Body of pancreas (tissue), 4 donors: ENCODE results near the gene SFRP4. TPM values are rescaled to one million over a fixed set of nuclear protein-coding genes. Genes with fewer than 3 reads are reported as not detected.

Source experiments
- ATAC-seq: fragments of 150-250 bp; one replicate; pipeline ENCODE4 v1.9.1; 2016
- DNase-seq, 4 donors: peaks; one replicate each; pipeline ENCODE4 v3.0.0-alpha.2; 2019
- H3K27ac ChIP-seq, 4 donors: fragments of 200-600 bp; sonication (generic); 1 replicate in 3 of 4; 2 replicates in 1 of 4; pipeline versions ENCODE4 v1.5.1 to v1.6.1; 2016 to 2019; ENCODE audit warnings: mild to moderate bottlenecking in 1 of 4, mixed read lengths in 1 of 4, moderate library complexity in 1 of 4
- H3K27me3 ChIP-seq, 2 donors: fragments of 200-600 bp; sonication (generic); one replicate each; pipeline ENCODE4 v1.6.0; 2016; ENCODE audit warnings: mild to moderate bottlenecking in 1 of 2
- H3K36me3 ChIP-seq, 2 donors: fragments of 200-600 bp; sonication (generic); replicated peaks in 1 of 2; 2 replicates each; pipeline ENCODE4 v1.5.1; 2016; ENCODE audit warnings: low read depth in 2 of 2; ENCODE audit not compliant: insufficient read depth in 1 of 2
- H3K4me1 ChIP-seq: fragments of 200-600 bp; sonication (generic); one replicate; pipeline ENCODE4 v1.6.0; 2016
- H3K4me3 ChIP-seq, 2 donors: fragments of 200-600 bp; sonication (generic); 1 replicate in 1 of 2; 2 replicates in 1 of 2; pipeline ENCODE4 v1.5.1; 2016 to 2019
- H3K9me3 ChIP-seq, 3 donors: fragments of 200-600 bp; sonication (generic); 1 replicate in 2 of 3; 2 replicates in 1 of 3; pipeline ENCODE4 v1.5.1; 2016
- POLR2A ChIP-seq, 3 donors: fragments of 450-650 bp; IDR thresholded peaks; one replicate each; pipeline ENCODE4 v1.6.1; 2016; ENCODE audit warnings: antibody characterized with exemption in 3 of 3, mild to moderate bottlenecking in 2 of 3
- WGBS, 2 donors: methylation state at CpG; one replicate each; pipeline ENCODE4 v1.1.5; 2017; 5-methylcytosine and 5-hydroxymethylcytosine counted together
- intact Hi-C: fragments of 100-400 bp; cut with DNase I; formaldehyde crosslinking; loops from one replicate; pipeline ENCODE4 v1.15.1; 2023
- total RNA-seq, 2 donors: library from RNA; depleted of rRNA; stranded (reverse); fragments of >200 nt; gene quantifications; one replicate each; pipeline ENCODE4 v1.1.0, GENCODE V29; 2016
- TF ChIP-seq, protein P1 (sequence below), 7 experiments: fragments of 450-650 bp in 4 of 7; fragments of 200-600 bp in 3 of 7; sonication (generic) in 3 of 7; IDR thresholded peaks; one replicate each; pipeline ENCODE4 v1.5.1; 2016 to 2019; ENCODE audit warnings: antibody characterized with exemption in 7 of 7

SFRP4 gene
- total RNA-seq, 2 donors from 2014 or later = 5.3 to 9.1 TPM

DNA sequence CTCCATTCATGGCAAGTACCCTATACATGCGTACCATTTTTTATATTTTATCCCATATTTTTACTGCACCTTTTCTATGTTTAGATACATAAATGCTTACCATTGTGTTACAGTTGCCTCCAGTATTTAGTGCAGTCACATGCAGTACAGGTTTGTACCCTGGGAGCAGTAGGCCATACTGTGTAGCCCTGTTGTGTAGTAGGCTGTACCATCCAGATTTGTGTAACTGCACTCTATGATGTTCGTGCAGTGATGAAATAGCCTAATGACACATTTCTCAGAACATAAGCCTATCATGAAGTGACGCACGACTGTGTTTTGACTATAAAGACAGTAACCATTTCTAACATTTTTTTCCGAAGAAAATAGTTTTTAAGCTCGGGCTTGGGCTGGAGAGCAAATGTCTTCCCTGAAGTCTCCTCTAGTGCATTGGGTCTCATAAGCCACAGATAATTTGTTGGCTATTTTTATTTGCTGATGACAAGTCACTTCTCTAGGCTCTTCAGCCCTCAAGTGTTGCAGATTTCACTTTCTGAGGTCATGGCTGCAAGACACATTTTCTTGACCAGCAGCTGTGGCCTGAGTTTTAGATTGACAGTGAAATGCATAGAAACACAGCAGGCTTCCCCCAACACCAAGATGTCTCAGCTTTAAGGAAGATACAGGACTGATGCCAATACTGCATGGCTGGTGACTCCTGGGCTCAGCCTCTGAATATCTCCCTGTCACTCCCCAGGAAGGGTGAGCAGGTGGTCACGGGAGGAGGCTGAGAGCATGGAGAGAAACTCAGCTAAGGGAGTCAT is 30.7 kb upstream of the SFRP4 start:
- no peak for TF ChIP-seq POLR2A (IDR thresholded peaks at IDR 0.05)
- TF ChIP-seq, protein P1, sequence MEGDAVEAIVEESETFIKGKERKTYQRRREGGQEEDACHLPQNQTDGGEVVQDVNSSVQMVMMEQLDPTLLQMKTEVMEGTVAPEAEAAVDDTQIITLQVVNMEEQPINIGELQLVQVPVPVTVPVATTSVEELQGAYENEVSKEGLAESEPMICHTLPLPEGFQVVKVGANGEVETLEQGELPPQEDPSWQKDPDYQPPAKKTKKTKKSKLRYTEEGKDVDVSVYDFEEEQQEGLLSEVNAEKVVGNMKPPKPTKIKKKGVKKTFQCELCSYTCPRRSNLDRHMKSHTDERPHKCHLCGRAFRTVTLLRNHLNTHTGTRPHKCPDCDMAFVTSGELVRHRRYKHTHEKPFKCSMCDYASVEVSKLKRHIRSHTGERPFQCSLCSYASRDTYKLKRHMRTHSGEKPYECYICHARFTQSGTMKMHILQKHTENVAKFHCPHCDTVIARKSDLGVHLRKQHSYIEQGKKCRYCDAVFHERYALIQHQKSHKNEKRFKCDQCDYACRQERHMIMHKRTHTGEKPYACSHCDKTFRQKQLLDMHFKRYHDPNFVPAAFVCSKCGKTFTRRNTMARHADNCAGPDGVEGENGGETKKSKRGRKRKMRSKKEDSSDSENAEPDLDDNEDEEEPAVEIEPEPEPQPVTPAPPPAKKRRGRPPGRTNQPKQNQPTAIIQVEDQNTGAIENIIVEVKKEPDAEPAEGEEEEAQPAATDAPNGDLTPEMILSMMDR (IDR thresholded peaks at IDR 0.05) = no peak
- 90 to 93% methylated on average over 7 of the region's 7 CpGs for WGBS, 2 donors
- no peaks in the 10 kb centered on the region for H3K27me3 ChIP-seq
- H3K27ac ChIP-seq = no peak overlapping the region
- H3K4me1 ChIP-seq = peaks cover 24% of the 10 kb centered on the region
- H3K4me3 ChIP-seq = no peak overlapping the region
- no peaks in the 10 kb centered on the region for H3K9me3 ChIP-seq
- DNase-seq (no peak), ATAC-seq (no peak)
- intact Hi-C loops = no loop called here
- peaks cover 0 to 2% of the 10 kb centered on the region in 2 donors for H3K36me3 ChIP-seq

DNA sequence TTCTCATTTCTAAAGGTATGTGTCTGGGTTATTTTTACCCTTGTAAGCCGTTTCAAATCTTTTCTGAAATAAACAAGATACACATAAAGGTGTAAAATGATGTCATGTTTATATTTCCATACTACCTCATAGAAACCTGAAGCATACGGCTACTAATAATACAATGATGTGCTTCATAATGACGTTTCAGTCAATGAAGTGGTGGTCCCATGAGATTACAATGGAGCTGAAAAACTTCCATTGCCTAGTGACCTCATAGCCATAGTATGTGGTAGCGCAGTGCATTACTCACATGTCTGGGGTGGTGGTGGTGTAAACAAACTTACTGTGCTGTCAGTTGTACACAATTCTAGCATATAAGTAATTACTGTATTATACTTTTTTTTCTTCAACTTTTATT is 28.7 kb upstream of the SFRP4 start:
- Histone ChIP-seq H3K4me3 (no peak overlapping the region), H3K36me3 (no peaks in the 10 kb centered on the region), H3K27ac (no peak overlapping the region), H3K27me3 (no peaks in the 10 kb centered on the region), H3K4me1 (peaks cover 28% of the 10 kb centered on the region), H3K9me3 (no peaks in the 10 kb centered on the region)
- intact Hi-C loops = no loop called here
- DNase-seq = no peak
- no peak for ATAC-seq
- TF ChIP-seq POLR2A (IDR thresholded peaks at IDR 0.05) = no peak
- TF ChIP-seq, protein P1 (IDR thresholded peaks at IDR 0.05) = no peak
- WGBS, 2 donors = 74 to 77% methylated on average over 4 of the region's 4 CpGs

DNA sequence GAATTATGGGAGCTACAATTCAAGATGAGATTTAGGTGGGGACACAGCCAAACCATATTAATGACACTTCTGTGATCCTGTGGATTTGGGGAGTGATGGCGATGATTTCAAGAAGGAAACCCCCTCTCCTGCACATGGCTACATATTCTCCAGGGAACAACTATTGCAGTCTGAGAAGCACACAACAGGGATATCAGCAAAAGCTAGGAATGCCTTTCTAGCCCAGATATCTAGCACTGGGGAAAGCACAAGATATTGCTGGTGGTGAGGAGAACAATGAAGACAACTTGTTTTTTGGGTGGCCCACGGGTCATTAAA is 28.1 kb upstream of the SFRP4 start:
- no peak for DNase-seq
- Histone ChIP-seq H3K4me1 (peaks cover 31% of the 10 kb centered on the region), H3K27ac (peak overlapping the region in 2 of 4 donors; percentile 70 to 82), H3K4me3 (no peak overlapping the region), H3K9me3 (no peaks in the 10 kb centered on the region), H3K36me3 (no peaks in the 10 kb centered on the region), H3K27me3 (no peaks in the 10 kb centered on the region)
- TF ChIP-seq, protein P1 (IDR thresholded peaks at IDR 0.05) = no peak
- TF ChIP-seq POLR2A (IDR thresholded peaks at IDR 0.05) = no peak
- intact Hi-C loops = no loop called here
- 75 to 86% methylated on average over 2 of the region's 2 CpGs for WGBS, 2 donors
- no peak for ATAC-seq

DNA sequence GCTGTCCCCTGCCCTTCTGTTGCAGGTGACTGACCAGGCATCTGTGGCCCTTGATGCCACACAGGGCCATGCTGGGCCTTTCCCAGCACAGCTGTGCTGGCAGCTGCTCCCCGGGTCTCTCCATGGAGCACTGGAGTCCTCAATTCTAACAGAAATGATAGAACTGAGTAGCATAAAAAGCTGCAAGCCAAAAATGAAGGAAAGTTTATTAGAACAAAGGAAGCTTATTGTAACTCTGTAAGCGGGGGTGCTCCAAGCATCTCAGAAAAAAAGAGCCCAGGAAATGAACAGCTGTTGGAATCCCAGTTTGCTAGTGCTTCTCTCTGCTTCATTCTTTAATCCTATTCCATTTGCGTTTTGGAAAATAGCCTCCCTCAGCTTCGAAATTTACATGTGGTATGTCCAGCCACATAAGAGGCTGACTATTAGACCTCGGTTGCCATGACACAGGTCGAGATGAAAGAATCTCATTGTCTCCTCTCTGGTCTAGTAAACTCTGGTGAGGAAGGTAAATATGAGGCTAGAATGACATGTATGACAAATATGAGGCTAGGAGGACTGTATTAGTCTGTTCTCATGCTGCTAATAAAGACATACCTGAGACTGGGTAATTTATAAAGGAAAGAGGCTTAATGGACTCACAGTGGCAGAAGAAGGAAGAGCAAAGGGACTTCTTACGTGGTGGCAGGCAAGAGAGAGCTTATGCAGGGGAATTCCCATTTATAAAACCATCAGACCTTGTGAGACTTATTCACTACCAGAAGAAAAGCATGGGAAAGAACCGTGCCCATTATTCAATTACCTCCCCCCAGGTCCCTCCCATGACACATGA is 27.5 kb upstream of the SFRP4 start:
- Histone ChIP-seq H3K27ac (peak overlapping the region in 3 of 4 donors; percentile 49 to 82 (median 70)), H3K36me3 (no peaks in the 10 kb centered on the region), H3K4me3 (no peak overlapping the region), H3K9me3 (no peaks in the 10 kb centered on the region), H3K27me3 (no peaks in the 10 kb centered on the region), H3K4me1 (peaks cover 35% of the 10 kb centered on the region)
- 55 to 70% methylated on average over 8 of the region's 8 CpGs for WGBS, 2 donors
- no peak for ATAC-seq
- DNase-seq = no peak
- intact Hi-C loops = no loop called here
- TF ChIP-seq, protein P1 (IDR thresholded peaks at IDR 0.05) = no peak
- no peak for TF ChIP-seq POLR2A (IDR thresholded peaks at IDR 0.05)
